HepG2 (cell line): ENCODE data around the gene UBL7. TPM values are rescaled to one million over a fixed set of nuclear protein-coding genes. Genes with fewer than 3 reads are reported as not detected.

Experiments
- ATF5 ChIP-seq: sonication (generic); formaldehyde crosslinking; IDR thresholded peaks from 2 replicates; pipeline ENCODE4 v1.4.0; 2020; ENCODE audit warnings: mild to moderate bottlenecking, low read depth, missing genetic modification reagents
- E2F5 ChIP-seq: sonication (generic); formaldehyde crosslinking; conservative IDR thresholded peaks from 2 replicates; pipeline ENCODE4 v1.4.0; 2020; ENCODE audit warnings: missing genetic modification reagents
- HMGXB3 ChIP-seq: sonication (generic); formaldehyde crosslinking; IDR thresholded peaks from 2 replicates; pipeline ENCODE4 v1.4.0; 2020; ENCODE audit warnings: missing genetic modification reagents, borderline replicate concordance
- ISL2 ChIP-seq: sonication (generic); formaldehyde crosslinking; IDR thresholded peaks from 2 replicates; pipeline ENCODE4 v1.5.0; 2020; ENCODE audit warnings: missing genetic modification reagents
- MTA1 ChIP-seq: sonication (generic); formaldehyde crosslinking; IDR thresholded peaks from 2 replicates; pipeline ENCODE4 v1.4.0; 2020; ENCODE audit warnings: missing genetic modification reagents, mild to moderate bottlenecking, borderline replicate concordance
- MXI1 ChIP-seq: IDR thresholded peaks from 3 replicates; pipeline ENCODE4 v1.6.1; 2012; ENCODE audit warnings: low read depth, low read length, inconsistent platforms, borderline replicate concordance
- NR2F2 ChIP-seq: IDR thresholded peaks from 2 replicates; pipeline ENCODE4 v1.6.1; 2012; ENCODE audit warnings: low read depth, inconsistent platforms, borderline replicate concordance
- ZBTB4 ChIP-seq: sonication (generic); formaldehyde crosslinking; IDR thresholded peaks from 2 replicates; pipeline ENCODE4 v1.4.0; 2020; ENCODE audit warnings: missing genetic modification reagents, mild to moderate bottlenecking, borderline replicate concordance
- ZIK1 ChIP-seq: sonication (generic); formaldehyde crosslinking; IDR thresholded peaks from 2 replicates; pipeline ENCODE4 v1.5.0; 2020; ENCODE audit warnings: mild to moderate bottlenecking, low read depth, missing genetic modification reagents, borderline replicate concordance
- ZMAT5 ChIP-seq: sonication (generic); formaldehyde crosslinking; IDR thresholded peaks from 2 replicates; pipeline ENCODE4 v1.5.0; 2020; ENCODE audit warnings: mild to moderate bottlenecking, low read depth, missing genetic modification reagents, borderline replicate concordance
- ZNF292 ChIP-seq: sonication (generic); formaldehyde crosslinking; IDR thresholded peaks from 2 replicates; pipeline ENCODE4 v1.8.1; 2022; ENCODE audit warnings: mild to moderate bottlenecking, low read depth, missing genetic modification reagents, borderline replicate concordance
- ZNF335 ChIP-seq: sonication (generic); formaldehyde crosslinking; IDR thresholded peaks from 2 replicates; pipeline ENCODE4 v1.4.0; 2020; ENCODE audit warnings: missing genetic modification reagents
- ZNF343 ChIP-seq: sonication (generic); formaldehyde crosslinking; IDR thresholded peaks from 2 replicates; pipeline ENCODE4 v1.4.0; 2020; ENCODE audit warnings: mild to moderate bottlenecking, missing genetic modification reagents
- ZNF607 ChIP-seq: sonication (generic); formaldehyde crosslinking; IDR thresholded peaks from 2 replicates; pipeline ENCODE4 v1.5.1; 2020; ENCODE audit warnings: missing genetic modification reagents, mild to moderate bottlenecking, borderline replicate concordance
- ZNF775 ChIP-seq: sonication (generic); formaldehyde crosslinking; IDR thresholded peaks from 2 replicates; pipeline ENCODE4 v1.4.0; 2020; ENCODE audit warnings: missing genetic modification reagents, mild to moderate bottlenecking, moderate library complexity, borderline replicate concordance
- ZNF777 ChIP-seq: sonication (generic); formaldehyde crosslinking; IDR thresholded peaks from 2 replicates; pipeline ENCODE4 v1.4.0; 2020; ENCODE audit warnings: missing genetic modification reagents
- ZNF782 ChIP-seq: sonication (generic); formaldehyde crosslinking; IDR thresholded peaks from 2 replicates; pipeline ENCODE4 v1.4.0; 2020; ENCODE audit warnings: missing genetic modification reagents, mild to moderate bottlenecking, borderline replicate concordance
- ZNF792 ChIP-seq: IDR thresholded peaks from 2 replicates; pipeline ENCODE4 v1.6.1; 2016
- ZNF850 ChIP-seq: sonication (generic); formaldehyde crosslinking; conservative IDR thresholded peaks from 2 replicates; pipeline ENCODE4 v1.9.0; 2021; ENCODE audit warnings: mild to moderate bottlenecking, missing genetic modification reagents
- polyA plus RNA-seq, 8 experiments: library from polyadenylated mRNA; depleted of rRNA in 3 of 8; stranded (reverse) in 7 of 8; unstranded in 1 of 8; fragments of >200 nt; fragmentation: Illumina TruSeq in 4 of 8; extraction: Trizol in 4 of 8; gene quantifications; 2 replicates each; pipeline versions ENCODE4 v1.2.1 to v1.2.3, GENCODE V29; 2011 to 2016; ENCODE audit warnings: low read depth in 4 of 8, missing spikeins in 1 of 8, mixed read lengths in 1 of 8; ENCODE audit not compliant: insufficient read depth in 1 of 8
- total RNA-seq, 5 experiments: library from RNA; depleted of rRNA; stranded (reverse); fragments of >200 nt; fragmentation: Illumina TruSeq; extraction: Trizol; gene quantifications; 2 replicates each; pipeline ENCODE4 v1.2.3, GENCODE V29; 2016; ENCODE audit warnings: low read depth in 1 of 5

Gene UBL7
- total and polyA plus RNA-seq, 2 of the 13 experiments (the other 11 are each of a cell fraction or from before 2014, with no cell fraction given): 55.0 to 63.5 TPM

GRCh38 chr15:74427607-74428441, 33.1 kb downstream of the UBL7 start (continued):
- TF ChIP-seq ZMAT5 (CRISPR knock-in tag) (no peak), ZNF777 (CRISPR knock-in tag) (0 out of 2 replicates have a peak, but pooled peaks have one; percentile 10), MTA1 (no peak), ZNF343 (CRISPR knock-in tag) (peak; percentile 35; the same call in 1 of the 2 replicates), ATF5 (CRISPR knock-in tag) (no peak), MXI1 (no peak), ZBTB4 (CRISPR knock-in tag) (no peak), NR2F2 (no peak), ZIK1 (CRISPR knock-in tag) (no peak), ZNF782 (CRISPR knock-in tag) (no peak), ZNF292 (CRISPR knock-in tag) (0 out of 2 replicates have a peak, but pooled peaks have one; percentile 25), ZNF335 (CRISPR knock-in tag) (no peak), ZNF775 (CRISPR knock-in tag) (no peak), HMGXB3 (CRISPR knock-in tag) (no peak), ZNF607 (CRISPR knock-in tag) (no peak), ZNF850 (CRISPR knock-in tag) (no peak), ZNF792 (CRISPR knock-in tag) (no peak), ISL2 (CRISPR knock-in tag) (no peak), E2F5 (no peak)
